ENCODE results near the gene AP5Z1. TPM values are rescaled to one million over a fixed set of nuclear protein-coding genes. Genes with fewer than 3 reads are reported as not detected.

The AP5Z1 gene
- polyA plus RNA-seq, 3 donors: 30.8 to 75.2 (median 33.8) TPM

GRCh38 chr7:4817178-4817901 lies 41.9 kb downstream of the AP5Z1 start:
- no peak for DNase-seq
- H3K27ac ChIP-seq (ENCODE audit: low read depth in 1 of 2, low read length in 2 of 2): no peak overlapping the region
- no peaks in the 10 kb centered on the region for H4K20me1 ChIP-seq (ENCODE audit: insufficient read depth, low read length)
- no peak overlapping the region for H3K4me3 ChIP-seq (replicated peaks in 1 of 3; ENCODE audit: low read depth in 2 of 3, low read length in 3 of 3)
- H3K79me2 ChIP-seq (ENCODE audit: insufficient read depth, low read length): no peaks in the 10 kb centered on the region
- 95% methylated on average over 29 of the region's 38 CpGs for WGBS (ENCODE audit: insufficient coverage)
- Mint-ChIP-seq H3K27me3 (ENCODE audit: low read depth in 3 of 3) (peaks cover 9 to 28% (median 20%) of the 10 kb centered on the region in 3 donors), H3K36me3 (no peaks in the 10 kb centered on the region), H3K4me3 (no peak overlapping the region), H3K27ac (no peak overlapping the region), H3K4me1 (peaks cover 3% of the 10 kb centered on the region), H3K9me3 (peaks cover 3 to 18% (median 8%) of the 10 kb centered on the region in 7 donors)
- peaks cover 0 to 5% of the 10 kb centered on the region in 2 donors for H3K27me3 ChIP-seq (ENCODE audit: control insufficient read depth in 2 of 2, insufficient read depth in 2 of 2, low read length in 2 of 2)
- no peak overlapping the region for H3K4me2 ChIP-seq (replicated peaks; ENCODE audit: extremely low read depth, low read length, poor library complexity, severe bottlenecking)
- intact Hi-C loops (cut with micrococcal nuclease): no loop called here
- H3K36me3 ChIP-seq (replicated peaks in 1 of 2; ENCODE audit: control insufficient read depth in 1 of 2, insufficient read depth in 2 of 2, low read length in 2 of 2): no peaks in the 10 kb centered on the region
- H3K9me3 ChIP-seq (replicated peaks in 1 of 2; ENCODE audit: control insufficient read depth in 1 of 2, insufficient read depth in 1 of 2, low read length in 2 of 2): peaks cover 0 to 4% of the 10 kb centered on the region in 2 donors
- no peak overlapping the region for H3K9ac ChIP-seq (ENCODE audit: insufficient read depth, low read length, poor library complexity, severe bottlenecking)
- TF ChIP-seq CTCF (IDR thresholded peaks at IDR 0.05): no peak
- no peaks in the 10 kb centered on the region for H3K4me1 ChIP-seq (ENCODE audit: control insufficient read depth in 1 of 2, insufficient read depth in 2 of 2, low read length in 2 of 2)
- H2AFZ ChIP-seq (ENCODE audit: insufficient read depth, low read depth, low read length, poor library complexity, severe bottlenecking): no peak overlapping the region

- no peaks in the 10 kb centered on the region for H3K36me3 Mint-ChIP-seq
- no peak for TF ChIP-seq CTCF (IDR thresholded peaks at IDR 0.05)
- Histone ChIP-seq H4K20me1 (ENCODE audit: insufficient read depth, low read length) (no peaks in the 10 kb centered on the region), H3K4me1 (ENCODE audit: control insufficient read depth in 1 of 2, insufficient read depth in 2 of 2, low read length in 2 of 2) (no peaks in the 10 kb centered on the region), H3K4me3 (replicated peaks in 1 of 3; ENCODE audit: low read depth in 2 of 3, low read length in 3 of 3) (no peak overlapping the region), H3K4me2 (replicated peaks; ENCODE audit: extremely low read depth, low read length, poor library complexity, severe bottlenecking) (no peak overlapping the region), H3K36me3 (replicated peaks in 1 of 2; ENCODE audit: control insufficient read depth in 1 of 2, insufficient read depth in 2 of 2, low read length in 2 of 2) (no peaks in the 10 kb centered on the region), H3K9me3 (replicated peaks in 1 of 2; ENCODE audit: control insufficient read depth in 1 of 2, insufficient read depth in 1 of 2, low read length in 2 of 2) (no peaks in the 10 kb centered on the region), H3K79me2 (ENCODE audit: insufficient read depth, low read length) (no peaks in the 10 kb centered on the region), H3K27ac (ENCODE audit: low read depth in 1 of 2, low read length in 2 of 2) (no peak overlapping the region), H3K27me3 (ENCODE audit: control insufficient read depth in 2 of 2, insufficient read depth in 2 of 2, low read length in 2 of 2) (peaks cover 0 to 5% of the 10 kb centered on the region in 2 donors), H2AFZ (ENCODE audit: insufficient read depth, low read depth, low read length, poor library complexity, severe bottlenecking) (no peak overlapping the region), H3K9ac (ENCODE audit: insufficient read depth, low read length, poor library complexity, severe bottlenecking) (no peak overlapping the region)
- no peak overlapping the region for H3K4me3 Mint-ChIP-seq
- H3K4me1 Mint-ChIP-seq: peaks cover 3% of the 10 kb centered on the region
- H3K27ac Mint-ChIP-seq: no peak overlapping the region
- H3K9me3 Mint-ChIP-seq: peaks cover 0 to 10% (median 4%) of the 10 kb centered on the region in 7 donors
- DNase-seq: no peak
- intact Hi-C loops (cut with micrococcal nuclease): no loop called here
- peaks cover 9 to 24% (median 17%) of the 10 kb centered on the region in 3 donors for H3K27me3 Mint-ChIP-seq (ENCODE audit: low read depth in 3 of 3)
- 94% methylated on average over 28 of the region's 32 CpGs for WGBS (ENCODE audit: insufficient coverage)
Measured at GRCh38 chr7:4818000-4818794, 42.8 kb downstream of the AP5Z1 start.
